Liver (tissue), 9 donors: ENCODE data around the gene CCDC83. TPM values are rescaled to one million over a fixed set of nuclear protein-coding genes. Genes with fewer than 3 reads are reported as not detected.

Experiments
- DNase-seq: peaks from one replicate; pipeline ENCODE4 v3.0.0-alpha.2; 2017; ENCODE audit warnings: low spot score
- H3K27ac ChIP-seq, 2 donors: one replicate each; pipeline ENCODE4 v1.7.0; 2013; ENCODE audit warnings: inconsistent platforms in 2 of 2, low read length in 2 of 2, control low read depth in 1 of 2, low read depth in 1 of 2, mild to moderate bottlenecking in 1 of 2
- H3K27me3 ChIP-seq, 4 donors: one replicate each; pipeline versions ENCODE4 v1.6.1 to v1.7.0; 2013; ENCODE audit warnings: low read length in 3 of 4, inconsistent platforms in 1 of 4, mild to moderate bottlenecking in 1 of 4, moderate library complexity in 1 of 4; ENCODE audit not compliant: control insufficient read depth in 4 of 4, insufficient read depth in 4 of 4
- H3K36me3 ChIP-seq, 4 donors: one replicate each; pipeline versions ENCODE4 v1.6.1 to v1.7.0; 2013; ENCODE audit warnings: low read length in 3 of 4, mild to moderate bottlenecking in 3 of 4, low read depth in 1 of 4, moderate library complexity in 1 of 4; ENCODE audit not compliant: control insufficient read depth in 4 of 4, insufficient read depth in 3 of 4
- H3K4me1 ChIP-seq, 4 donors: one replicate each; pipeline versions ENCODE4 v1.6.1 to v1.7.0; 2013; ENCODE audit warnings: low read length in 3 of 4, mild to moderate bottlenecking in 3 of 4, moderate library complexity in 1 of 4; ENCODE audit not compliant: control insufficient read depth in 4 of 4, insufficient read depth in 4 of 4
- H3K4me3 ChIP-seq, 3 donors: one replicate each; pipeline versions ENCODE4 v1.6.1 to v1.7.0; 2013; ENCODE audit warnings: low read length in 3 of 3, control low read depth in 1 of 3, low read depth in 1 of 3, mild to moderate bottlenecking in 1 of 3
- H3K9ac ChIP-seq, 2 donors: one replicate each; pipeline ENCODE4 v1.7.0; 2013; ENCODE audit warnings: low read length in 2 of 2, mild to moderate bottlenecking in 2 of 2, moderate library complexity in 2 of 2, control low read depth in 1 of 2, low read depth in 1 of 2
- H3K9me3 ChIP-seq, 4 donors: one replicate each; pipeline versions ENCODE4 v1.6.1 to v1.7.0; 2013; ENCODE audit warnings: low read length in 3 of 4; ENCODE audit not compliant: control insufficient read depth in 4 of 4
- EGR1 ChIP-seq, 2 donors: IDR thresholded peaks; 2 replicates each; pipeline ENCODE4 v1.6.1; 2016 to 2018; ENCODE audit warnings: antibody characterized with exemption in 2 of 2, low read depth in 2 of 2
- FOXA1 ChIP-seq: IDR thresholded peaks from 2 replicates; pipeline ENCODE4 v1.6.1; 2016; ENCODE audit warnings: antibody characterized with exemption
- FOXA2 ChIP-seq: IDR thresholded peaks from 2 replicates; pipeline ENCODE4 v1.6.1; 2016; ENCODE audit warnings: antibody characterized with exemption
- GABPA ChIP-seq, 2 donors: IDR thresholded peaks in 1 of 2; conservative IDR thresholded peaks in 1 of 2; 2 replicates each; pipeline ENCODE4 v1.6.1; 2016; ENCODE audit warnings: antibody characterized with exemption in 2 of 2, mild to moderate bottlenecking in 1 of 2, moderate library complexity in 1 of 2
- HNF4A ChIP-seq, 2 donors: conservative IDR thresholded peaks; 2 replicates each; pipeline ENCODE4 v1.6.1; 2016; ENCODE audit warnings: antibody characterized with exemption in 2 of 2, mild to moderate bottlenecking in 2 of 2
- HNF4G ChIP-seq: IDR thresholded peaks from 2 replicates; pipeline ENCODE4 v1.6.1; 2016; ENCODE audit warnings: antibody characterized with exemption
- JUND ChIP-seq, 2 donors: IDR thresholded peaks; 2 replicates each; pipeline ENCODE4 v1.6.1; 2016; ENCODE audit warnings: antibody characterized with exemption in 2 of 2
- NR2F2 ChIP-seq: IDR thresholded peaks from 2 replicates; pipeline ENCODE4 v1.6.1; 2016; ENCODE audit warnings: antibody characterized with exemption
- RAD21 ChIP-seq, 2 donors: IDR thresholded peaks; 2 replicates each; pipeline ENCODE4 v1.6.1; 2016; ENCODE audit warnings: antibody characterized with exemption in 2 of 2, mild to moderate bottlenecking in 2 of 2
- RXRA ChIP-seq, 2 donors: IDR thresholded peaks; 2 replicates each; pipeline ENCODE4 v1.6.1; 2017 to 2018; ENCODE audit warnings: antibody characterized with exemption in 2 of 2, mild to moderate bottlenecking in 1 of 2
- SP1 ChIP-seq: IDR thresholded peaks from 2 replicates; pipeline ENCODE4 v1.6.1; 2018; ENCODE audit warnings: antibody characterized with exemption, mild to moderate bottlenecking
- TAF1 ChIP-seq: conservative IDR thresholded peaks from 2 replicates; pipeline ENCODE4 v1.6.1; 2016; ENCODE audit warnings: antibody characterized with exemption, mild to moderate bottlenecking
- YY1 ChIP-seq: IDR thresholded peaks from 2 replicates; pipeline ENCODE4 v1.6.1; 2016; ENCODE audit warnings: antibody characterized with exemption, mild to moderate bottlenecking
- WGBS: extraction: QIAGEN DNeasy Blood & Tissue Kit; methylation state at CpG from one replicate; pipeline ENCODE4 v1.1.7; 2013; 5-methylcytosine and 5-hydroxymethylcytosine counted together
- polyA plus RNA-seq, 2 donors: library from polyadenylated mRNA; stranded (reverse) in 1 of 2; unstranded in 1 of 2; fragments of 200-250 nt in 1 of 2; fragments of >200 nt in 1 of 2; fragmentation: Nextera tagmentation in 1 of 2; extraction: Ambion mirVana in 1 of 2; gene quantifications; one replicate each; pipeline versions ENCODE4 v1.2.1 to v1.2.3, GENCODE V29; 2013 to 2015
- total RNA-seq, 2 donors: library from RNA; depleted of rRNA; stranded (reverse); fragments of >200 nt; gene quantifications; one replicate each; pipeline ENCODE4 v1.2.3, GENCODE V29; 2014
- TF ChIP-seq, protein P1 (sequence below): fragments of 150-350 bp; IDR thresholded peaks from 2 replicates; pipeline ENCODE4 v1.5.1; 2017; ENCODE audit warnings: improper control_type of control experiment, low read depth, low read length; ENCODE audit not compliant: missing input control
- TF ChIP-seq, protein P2 (sequence below): IDR thresholded peaks from 2 replicates; pipeline ENCODE4 v1.6.1; 2016; ENCODE audit warnings: antibody characterized with exemption
- TF ChIP-seq, protein P3 (sequence below): IDR thresholded peaks from 2 replicates; pipeline ENCODE4 v1.6.1; 2016; ENCODE audit warnings: antibody characterized with exemption, mild to moderate bottlenecking
- TF ChIP-seq, protein P4 (sequence below): IDR thresholded peaks from 2 replicates; pipeline ENCODE4 v1.6.1; 2016; ENCODE audit warnings: antibody characterized with exemption
- TF ChIP-seq, protein P5 (sequence below): IDR thresholded peaks from 2 replicates; pipeline ENCODE4 v1.6.1; 2016; ENCODE audit warnings: antibody characterized with exemption
- donor health status: healthy.
- donor health status: healthy.
- donor health status: healthy.
- donor health status: healthy.
- donor health status: healthy.

CCDC83 gene
- total and polyA plus RNA-seq, 4 donors: not detected

DNA sequence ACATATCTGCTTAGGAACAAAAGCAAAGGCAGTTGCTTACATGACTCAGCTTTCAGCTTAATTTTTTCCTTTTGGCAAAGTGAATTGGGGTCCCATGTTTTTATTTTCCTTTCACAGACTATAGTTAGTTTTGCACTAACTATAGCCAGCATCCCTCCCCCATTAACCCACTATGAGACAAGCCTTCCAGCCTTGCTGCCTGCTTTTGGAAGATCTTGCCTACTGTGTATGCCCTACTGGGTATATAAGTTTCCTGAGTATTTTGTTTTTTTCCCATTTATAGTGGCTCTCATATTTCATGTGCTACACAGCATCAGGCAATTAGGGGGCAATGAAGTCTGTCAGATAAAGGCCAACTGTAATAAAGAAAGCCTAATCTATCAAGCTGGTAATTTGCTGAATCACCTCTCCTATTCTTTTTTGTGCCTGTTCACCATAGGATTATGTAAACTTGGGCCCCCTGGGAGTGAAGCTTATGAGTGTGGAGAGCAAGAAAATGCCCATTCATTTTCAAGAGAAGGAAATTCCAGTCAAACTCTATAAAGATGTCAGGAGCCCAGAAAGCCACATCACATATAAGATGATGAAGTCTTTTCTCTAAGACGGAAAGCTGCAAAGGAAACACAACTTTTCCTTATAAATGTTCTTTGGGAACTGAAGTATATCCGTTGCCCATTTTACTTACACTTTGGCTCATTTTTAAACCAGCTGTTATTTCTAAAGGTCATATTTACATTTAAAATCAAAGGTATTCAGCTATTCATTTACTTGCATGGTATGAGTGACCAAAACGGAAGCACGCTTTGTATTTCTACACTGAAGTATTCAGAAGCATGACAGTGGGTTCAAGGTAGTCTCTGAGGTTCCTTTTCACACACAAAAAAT is 64.0 kb downstream of the CCDC83 start:
- H3K9ac ChIP-seq: no peak overlapping the region
- no peak overlapping the region for H3K27ac ChIP-seq
- H3K9me3 ChIP-seq: peaks cover 0 to 2% (median 0%) of the 10 kb centered on the region in 4 donors
- no peak overlapping the region for H3K4me3 ChIP-seq
- no peaks in the 10 kb centered on the region for H3K36me3 ChIP-seq
- TF ChIP-seq, protein P1, sequence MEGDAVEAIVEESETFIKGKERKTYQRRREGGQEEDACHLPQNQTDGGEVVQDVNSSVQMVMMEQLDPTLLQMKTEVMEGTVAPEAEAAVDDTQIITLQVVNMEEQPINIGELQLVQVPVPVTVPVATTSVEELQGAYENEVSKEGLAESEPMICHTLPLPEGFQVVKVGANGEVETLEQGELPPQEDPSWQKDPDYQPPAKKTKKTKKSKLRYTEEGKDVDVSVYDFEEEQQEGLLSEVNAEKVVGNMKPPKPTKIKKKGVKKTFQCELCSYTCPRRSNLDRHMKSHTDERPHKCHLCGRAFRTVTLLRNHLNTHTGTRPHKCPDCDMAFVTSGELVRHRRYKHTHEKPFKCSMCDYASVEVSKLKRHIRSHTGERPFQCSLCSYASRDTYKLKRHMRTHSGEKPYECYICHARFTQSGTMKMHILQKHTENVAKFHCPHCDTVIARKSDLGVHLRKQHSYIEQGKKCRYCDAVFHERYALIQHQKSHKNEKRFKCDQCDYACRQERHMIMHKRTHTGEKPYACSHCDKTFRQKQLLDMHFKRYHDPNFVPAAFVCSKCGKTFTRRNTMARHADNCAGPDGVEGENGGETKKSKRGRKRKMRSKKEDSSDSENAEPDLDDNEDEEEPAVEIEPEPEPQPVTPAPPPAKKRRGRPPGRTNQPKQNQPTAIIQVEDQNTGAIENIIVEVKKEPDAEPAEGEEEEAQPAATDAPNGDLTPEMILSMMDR: no peak
- TF ChIP-seq, protein P2, sequence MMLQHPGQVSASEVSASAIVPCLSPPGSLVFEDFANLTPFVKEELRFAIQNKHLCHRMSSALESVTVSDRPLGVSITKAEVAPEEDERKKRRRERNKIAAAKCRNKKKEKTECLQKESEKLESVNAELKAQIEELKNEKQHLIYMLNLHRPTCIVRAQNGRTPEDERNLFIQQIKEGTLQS: no peak
- TF ChIP-seq HNF4A (conservative IDR thresholded peaks at IDR 0.05): no peak
- no peak for TF ChIP-seq EGR1 (IDR thresholded peaks at IDR 0.05; ENCODE audit: low read depth in 2 of 2)
- no peak for TF ChIP-seq GABPA (IDR thresholded peaks at IDR 0.05 in 1 of 2, conservative IDR thresholded peaks at IDR 0.05 in 1 of 2)
- no peak for TF ChIP-seq HNF4G
- no peak for TF ChIP-seq RXRA (IDR thresholded peaks at IDR 0.05)
- no peak for TF ChIP-seq FOXA2
- TF ChIP-seq FOXA1: no peak
- no peak for TF ChIP-seq RAD21 (IDR thresholded peaks at IDR 0.05)
- TF ChIP-seq, protein P3, sequence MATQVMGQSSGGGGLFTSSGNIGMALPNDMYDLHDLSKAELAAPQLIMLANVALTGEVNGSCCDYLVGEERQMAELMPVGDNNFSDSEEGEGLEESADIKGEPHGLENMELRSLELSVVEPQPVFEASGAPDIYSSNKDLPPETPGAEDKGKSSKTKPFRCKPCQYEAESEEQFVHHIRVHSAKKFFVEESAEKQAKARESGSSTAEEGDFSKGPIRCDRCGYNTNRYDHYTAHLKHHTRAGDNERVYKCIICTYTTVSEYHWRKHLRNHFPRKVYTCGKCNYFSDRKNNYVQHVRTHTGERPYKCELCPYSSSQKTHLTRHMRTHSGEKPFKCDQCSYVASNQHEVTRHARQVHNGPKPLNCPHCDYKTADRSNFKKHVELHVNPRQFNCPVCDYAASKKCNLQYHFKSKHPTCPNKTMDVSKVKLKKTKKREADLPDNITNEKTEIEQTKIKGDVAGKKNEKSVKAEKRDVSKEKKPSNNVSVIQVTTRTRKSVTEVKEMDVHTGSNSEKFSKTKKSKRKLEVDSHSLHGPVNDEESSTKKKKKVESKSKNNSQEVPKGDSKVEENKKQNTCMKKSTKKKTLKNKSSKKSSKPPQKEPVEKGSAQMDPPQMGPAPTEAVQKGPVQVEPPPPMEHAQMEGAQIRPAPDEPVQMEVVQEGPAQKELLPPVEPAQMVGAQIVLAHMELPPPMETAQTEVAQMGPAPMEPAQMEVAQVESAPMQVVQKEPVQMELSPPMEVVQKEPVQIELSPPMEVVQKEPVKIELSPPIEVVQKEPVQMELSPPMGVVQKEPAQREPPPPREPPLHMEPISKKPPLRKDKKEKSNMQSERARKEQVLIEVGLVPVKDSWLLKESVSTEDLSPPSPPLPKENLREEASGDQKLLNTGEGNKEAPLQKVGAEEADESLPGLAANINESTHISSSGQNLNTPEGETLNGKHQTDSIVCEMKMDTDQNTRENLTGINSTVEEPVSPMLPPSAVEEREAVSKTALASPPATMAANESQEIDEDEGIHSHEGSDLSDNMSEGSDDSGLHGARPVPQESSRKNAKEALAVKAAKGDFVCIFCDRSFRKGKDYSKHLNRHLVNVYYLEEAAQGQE: no peak
- TF ChIP-seq YY1: no peak
- no peak for TF ChIP-seq NR2F2
- no peak for TF ChIP-seq SP1
- TF ChIP-seq, protein P4, sequence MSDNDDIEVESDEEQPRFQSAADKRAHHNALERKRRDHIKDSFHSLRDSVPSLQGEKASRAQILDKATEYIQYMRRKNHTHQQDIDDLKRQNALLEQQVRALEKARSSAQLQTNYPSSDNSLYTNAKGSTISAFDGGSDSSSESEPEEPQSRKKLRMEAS: no peak
- no peak for TF ChIP-seq TAF1
- TF ChIP-seq, protein P5, sequence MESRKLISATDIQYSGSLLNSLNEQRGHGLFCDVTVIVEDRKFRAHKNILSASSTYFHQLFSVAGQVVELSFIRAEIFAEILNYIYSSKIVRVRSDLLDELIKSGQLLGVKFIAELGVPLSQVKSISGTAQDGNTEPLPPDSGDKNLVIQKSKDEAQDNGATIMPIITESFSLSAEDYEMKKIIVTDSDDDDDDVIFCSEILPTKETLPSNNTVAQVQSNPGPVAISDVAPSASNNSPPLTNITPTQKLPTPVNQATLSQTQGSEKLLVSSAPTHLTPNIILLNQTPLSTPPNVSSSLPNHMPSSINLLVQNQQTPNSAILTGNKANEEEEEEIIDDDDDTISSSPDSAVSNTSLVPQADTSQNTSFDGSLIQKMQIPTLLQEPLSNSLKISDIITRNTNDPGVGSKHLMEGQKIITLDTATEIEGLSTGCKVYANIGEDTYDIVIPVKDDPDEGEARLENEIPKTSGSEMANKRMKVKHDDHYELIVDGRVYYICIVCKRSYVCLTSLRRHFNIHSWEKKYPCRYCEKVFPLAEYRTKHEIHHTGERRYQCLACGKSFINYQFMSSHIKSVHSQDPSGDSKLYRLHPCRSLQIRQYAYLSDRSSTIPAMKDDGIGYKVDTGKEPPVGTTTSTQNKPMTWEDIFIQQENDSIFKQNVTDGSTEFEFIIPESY: no peak
- TF ChIP-seq JUND (IDR thresholded peaks at IDR 0.05): no peak
- no peak for DNase-seq
- WGBS: 89% methylated on average over 4 of the region's 4 CpGs
- H3K27me3 ChIP-seq: no peaks in the 10 kb centered on the region
- no peaks in the 10 kb centered on the region for H3K4me1 ChIP-seq
